OCI-LY7 (cell line): ENCODE measurements around the gene AREL1. TPM values are rescaled to one million over a fixed set of nuclear protein-coding genes. Genes with fewer than 3 reads are reported as not detected.

Source experiments
- BruUV-seq: library from RNA; stranded (reverse); fragments of 400-500 nt; replicated peaks from 2 replicates; lab custom pipeline; 2021; lab: Mats Ljungman, UMichigan
- CTCF ChIA-PET: fragments of 300-600 bp; sonication (Branson Sonifier 250); formaldehyde crosslinking; loops from one replicate; lab custom pipeline; 2022; ENCODE audit warnings: antibody characterized with exemption; ENCODE audit not compliant: unreplicated experiment; lab: Charles Lee
- POLR2A ChIA-PET: fragments of 300-600 bp; sonication (Branson Sonifier 250); formaldehyde crosslinking; loops from one replicate; lab custom pipeline; 2022; ENCODE audit warnings: antibody characterized with exemption; lab: Charles Lee
- DNase-seq: peaks from one replicate; pipeline ENCODE4 v3.0.0-alpha.2; 2015; ENCODE audit warnings: low spot score
- H2AFZ ChIP-seq: fragments of 200-600 bp; sonication (generic), shearing (Covaris generic); 2 replicates; pipeline ENCODE4 v1.6.1; 2014; ENCODE audit warnings: mild to moderate bottlenecking, antibody characterized with exemption, low read length, moderate library complexity
- H3K27ac ChIP-seq: fragments of 200-600 bp; sonication (generic); 2 replicates; pipeline ENCODE4 v1.5.1; 2014; ENCODE audit warnings: mixed run types, low read depth, mild to moderate bottlenecking, moderate library complexity, low read length, inconsistent platforms; ENCODE audit not compliant: poor library complexity, severe bottlenecking
- H3K36me3 ChIP-seq: fragments of 200-600 bp; sonication (generic); 2 replicates; pipeline ENCODE4 v1.6.1; 2014; ENCODE audit warnings: mild to moderate bottlenecking, antibody characterized with exemption, low read length, moderate library complexity, mixed read lengths; ENCODE audit not compliant: insufficient read depth
- H3K4me1 ChIP-seq: fragments of 200-600 bp; sonication (generic); 2 replicates; pipeline ENCODE4 v1.5.1; 2014; ENCODE audit warnings: mild to moderate bottlenecking, low read length; ENCODE audit not compliant: insufficient read depth, poor library complexity, severe bottlenecking
- H3K4me2 ChIP-seq: fragments of 200-600 bp; sonication (generic); 2 replicates; pipeline ENCODE4 v1.6.1; 2014; ENCODE audit warnings: mild to moderate bottlenecking, low read length
- H3K4me3 ChIP-seq: fragments of 200-600 bp; sonication (generic); 2 replicates; pipeline ENCODE4 v1.5.1; 2014; ENCODE audit warnings: mild to moderate bottlenecking, low read depth, low read length; ENCODE audit not compliant: poor library complexity, severe bottlenecking
- H3K79me2 ChIP-seq: fragments of 200-600 bp; sonication (generic); 2 replicates; pipeline ENCODE4 v1.6.1; 2016; ENCODE audit warnings: low read depth, mild to moderate bottlenecking, low read length, moderate library complexity, mixed read lengths; ENCODE audit not compliant: insufficient read depth
- H3K9me2 ChIP-seq: fragments of 200-600 bp; sonication (generic); 2 replicates; pipeline ENCODE4 v1.6.1; 2016; ENCODE audit warnings: mild to moderate bottlenecking, low read length, mixed read lengths; ENCODE audit not compliant: insufficient read depth
- H3K9me3 ChIP-seq: fragments of 200-600 bp; sonication (generic); 2 replicates; pipeline ENCODE4 v1.6.1; 2014; ENCODE audit warnings: mild to moderate bottlenecking, mixed run types, low read length, mixed read lengths
- H4K20me1 ChIP-seq: fragments of 200-600 bp; sonication (generic); 2 replicates; pipeline ENCODE4 v1.6.1; 2014; ENCODE audit warnings: mild to moderate bottlenecking, antibody characterized with exemption, low read length, moderate library complexity, mixed read lengths; ENCODE audit not compliant: insufficient read depth
- CTCF ChIP-seq: fragments of 200-600 bp; sonication (generic); conservative IDR thresholded peaks from 2 replicates; pipeline ENCODE4 v1.5.1; 2014; ENCODE audit warnings: mild to moderate bottlenecking, antibody characterized with exemption, low read length, moderate library complexity, mixed read lengths
- EZH2phosphoT487 ChIP-seq: fragments of 200-600 bp; sonication (generic); IDR thresholded peaks from 2 replicates; pipeline ENCODE4 v1.6.1; 2018; ENCODE audit warnings: low read depth, borderline replicate concordance, mild to moderate bottlenecking, mixed run types, antibody characterized with exemption, low read length, moderate library complexity, mixed read lengths
- intact Hi-C: fragments of 100-400 bp; cut with micrococcal nuclease; formaldehyde crosslinking; loops from one replicate; pipeline ENCODE4 v1.10.0; 2022; ENCODE audit not compliant: unreplicated experiment
- total RNA-seq, 2 experiments: library from RNA; depleted of rRNA in 1 of 2; stranded (reverse); fragments of >200 nt in 1 of 2; shearing (Covaris generic) in 1 of 2; gene quantifications; 2 replicates each; pipeline ENCODE4 v1.2.3, GENCODE V29; 2014 to 2022

Gene AREL1
- total RNA-seq, 2 experiments from 2014 or later = 30.5 to 37.8 TPM

DNA sequence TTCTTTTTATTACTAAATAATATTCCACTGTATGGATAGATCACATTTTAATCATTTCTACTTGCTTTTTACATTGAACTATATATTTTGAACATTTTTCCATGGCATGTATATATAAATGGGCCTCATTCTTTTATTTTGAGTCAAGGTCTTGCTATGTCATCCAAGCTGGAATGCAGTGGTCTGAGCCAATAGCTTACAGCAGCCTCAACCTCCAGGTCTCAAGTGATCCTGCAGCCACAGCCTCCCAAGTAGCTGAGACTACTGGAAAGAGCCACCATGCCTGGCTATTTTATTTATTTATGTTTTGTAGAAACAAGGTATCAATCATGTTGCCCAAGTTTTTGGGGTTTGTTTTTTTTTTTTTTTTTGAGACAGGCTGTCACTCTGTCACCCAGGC lies 7.6 kb upstream of the AREL1 start:
- Histone ChIP-seq H3K9me3 (no peaks in the 10 kb centered on the region), H3K27ac (no peak overlapping the region), H3K4me3 (no peak overlapping the region), H3K4me2 (no peak overlapping the region), H3K36me3 (peaks cover 64% of the 10 kb centered on the region), H4K20me1 (no peaks in the 10 kb centered on the region), H3K9me2 (no peaks in the 10 kb centered on the region), H2AFZ (no peak overlapping the region), H3K79me2 (no peaks in the 10 kb centered on the region), H3K4me1 (no peaks in the 10 kb centered on the region)
- no peak for DNase-seq
- ChIA-PET POLR2A (no interaction called here), CTCF (no interaction called here)
- TF ChIP-seq EZH2phosphoT487 = no peak
- no peak for TF ChIP-seq CTCF
- intact Hi-C loops = no loop called here
- no TSS peak for BruUV-seq

GRCh38 chr14:74713395-74713735 lies 485 bp upstream of the AREL1 start:
- Histone ChIP-seq H3K27ac (peak overlapping the region; percentile 13), H3K4me3 (peak overlapping the region; percentile 94), H3K4me2 (peak overlapping the region; percentile 72), H3K9me3 (no peaks in the 10 kb centered on the region), H3K79me2 (peaks cover 59% of the 10 kb centered on the region), H3K36me3 (peaks cover 33% of the 10 kb centered on the region; the same call in 1 of the 2 replicates), H4K20me1 (0 out of 2 replicates have a peak, but pooled peaks cover 6% of the 10 kb centered on the region), H2AFZ (peak overlapping the region; percentile 79; the same call in 1 of the 2 replicates), H3K9me2 (no peaks in the 10 kb centered on the region), H3K4me1 (peaks cover 18% of the 10 kb centered on the region)
- ChIA-PET CTCF (no interaction called here), POLR2A (interaction anchor here (0.6 to 0.8 kb wide), 2 partner anchors 21 to 443 kb away, joined by 3 to 4 read pairs; no protein-coding TSS in a partner anchor)
- no peak for DNase-seq
- intact Hi-C loops = no loop called here
- no TSS peak for BruUV-seq
- TF ChIP-seq CTCF (no peak), EZH2phosphoT487 (no peak)

DNA sequence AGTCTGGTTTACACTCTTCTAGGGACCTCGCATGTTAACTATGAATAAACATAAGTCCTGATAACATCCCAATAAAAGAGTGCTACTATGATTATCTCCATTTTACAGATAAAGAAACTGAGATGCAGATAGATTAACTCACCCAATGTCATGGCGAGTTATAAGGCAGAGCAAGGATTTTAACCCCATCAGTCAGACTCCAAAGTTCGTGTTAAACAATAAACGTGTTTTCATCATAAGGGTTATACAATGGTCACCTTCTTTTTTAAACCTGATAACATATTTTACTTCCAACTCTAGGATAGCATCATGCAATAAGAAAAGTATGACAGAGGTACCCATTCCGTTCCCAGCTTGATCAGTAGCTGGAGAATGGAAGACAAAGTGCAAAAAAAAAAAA lies 1.2 kb downstream of the AREL1 start:
- Histone ChIP-seq H3K4me1 (peaks cover 18% of the 10 kb centered on the region), H3K36me3 (peaks cover 19% of the 10 kb centered on the region; the same call in 1 of the 2 replicates), H3K79me2 (peaks cover 70% of the 10 kb centered on the region), H2AFZ (no peak overlapping the region), H3K4me3 (peak overlapping the region; percentile 94), H4K20me1 (peaks cover 6% of the 10 kb centered on the region; the same call in 1 of the 2 replicates), H3K9me3 (no peaks in the 10 kb centered on the region), H3K9me2 (no peaks in the 10 kb centered on the region), H3K27ac (no peak overlapping the region), H3K4me2 (peak overlapping the region; percentile 87)
- intact Hi-C loops = no loop called here
- TF ChIP-seq CTCF (no peak), EZH2phosphoT487 (no peak)
- no TSS peak for BruUV-seq
- no peak for DNase-seq
- ChIA-PET CTCF (no interaction called here), POLR2A (no interaction called here)
